Measurements from ENCODE around the gene ARL5A. TPM values are rescaled to one million over a fixed set of nuclear protein-coding genes. Genes with fewer than 3 reads are reported as not detected.

The ARL5A gene
- total and polyA plus RNA-seq, 12 donors: 8.3 to 99.0 (median 53.2) TPM

- 83 to 90% (median 86%) methylated on average over 1 of the region's 1 CpG for WGBS, 4 donors
- Histone ChIP-seq H3K27me3 (no peaks in the 10 kb centered on the region), H3K9me3 (replicated peaks in 1 of 3) (no peaks in the 10 kb centered on the region), H3K27ac (no peak overlapping the region), H3K4me3 (no peak overlapping the region), H3K4me1 (replicated peaks in 1 of 2) (no peaks in the 10 kb centered on the region), H3K36me3 (replicated peaks in 1 of 2) (peaks cover 0 to 6% of the 10 kb centered on the region in 2 donors)
- TF ChIP-seq CTCF (IDR thresholded peaks at IDR 0.05): no peak
- TF ChIP-seq POLR2A (IDR thresholded peaks at IDR 0.05): no peak
- intact Hi-C loops (cut with DNase I): no loop called here
- DNase-seq: no peak
Observed at GRCh38 chr2:151786483-151786882, 41.7 kb downstream of the ARL5A start.

- Histone ChIP-seq H3K4me1 (replicated peaks in 1 of 2) (no peaks in the 10 kb centered on the region), H3K9me3 (replicated peaks in 1 of 3) (no peaks in the 10 kb centered on the region), H3K4me3 (no peak overlapping the region), H3K36me3 (replicated peaks in 1 of 2) (peaks cover 0 to 6% of the 10 kb centered on the region in 2 donors), H3K27me3 (no peaks in the 10 kb centered on the region), H3K27ac (no peak overlapping the region)
- intact Hi-C loops (cut with DNase I): no loop called here
- TF ChIP-seq POLR2A (IDR thresholded peaks at IDR 0.05) (no peak), CTCF (IDR thresholded peaks at IDR 0.05) (no peak)
- no peak for DNase-seq
- 95 to 98% (median 97%) methylated on average over 5 of the region's 5 CpGs for WGBS, 4 donors
Observed at GRCh38 chr2:151786077-151786476, 42.1 kb downstream of the ARL5A start.

GRCh38 chr2:151783133-151783520 is 45.1 kb downstream of the ARL5A start:
- no peak for TF ChIP-seq CTCF (IDR thresholded peaks at IDR 0.05)
- no peak for TF ChIP-seq POLR2A (IDR thresholded peaks at IDR 0.05)
- intact Hi-C loops (cut with DNase I): no loop called here
- H3K9me3 ChIP-seq (replicated peaks in 1 of 3): no peaks in the 10 kb centered on the region
- H3K4me3 ChIP-seq: no peak overlapping the region
- no peaks in the 10 kb centered on the region for H3K27me3 ChIP-seq
- WGBS, 4 donors: 94 to 99% (median 97%) methylated on average over 2 of the region's 2 CpGs
- peaks cover 0 to 11% of the 10 kb centered on the region in 2 donors for H3K36me3 ChIP-seq (replicated peaks in 1 of 2)
- H3K4me1 ChIP-seq (replicated peaks in 1 of 2): no peaks in the 10 kb centered on the region
- DNase-seq: no peak
- H3K27ac ChIP-seq: no peak overlapping the region

GRCh38 chr2:151782378-151783132 is 45.7 kb downstream of the ARL5A start:
- Histone ChIP-seq H3K27me3 (no peaks in the 10 kb centered on the region), H3K4me1 (replicated peaks in 1 of 2) (no peaks in the 10 kb centered on the region), H3K9me3 (replicated peaks in 1 of 3) (no peaks in the 10 kb centered on the region), H3K27ac (no peak overlapping the region), H3K36me3 (replicated peaks in 1 of 2) (peaks cover 0 to 11% of the 10 kb centered on the region in 2 donors), H3K4me3 (no peak overlapping the region)
- intact Hi-C loops (cut with DNase I): no loop called here
- WGBS, 4 donors: 88 to 94% (median 93%) methylated on average over 6 of the region's 6 CpGs
- TF ChIP-seq CTCF (IDR thresholded peaks at IDR 0.05) (no peak), POLR2A (IDR thresholded peaks at IDR 0.05) (no peak)
- DNase-seq: no peak

All from adrenal gland (tissue), 12 donors.